Upper lobe of right lung (tissue), 1 donor: ENCODE measurements around the gene EHBP1L1. TPM values are rescaled to one million over a fixed set of nuclear protein-coding genes. Genes with fewer than 3 reads are reported as not detected.
"Not testable (repeated sequence)": the region's sequence is repeated elsewhere in the genome, so short reads cannot be mapped to it uniquely, and the experiment has no call there.

ENCODE experiments used
- ATAC-seq: fragments of 200-7000 bp; cut with Tn5 transposase; one replicate; pipeline ENCODE4 v1.9.1; 2020; ENCODE audit warnings: mild to moderate bottlenecking, moderate library complexity
- DNase-seq: peaks from one replicate; pipeline ENCODE4 v3.0.0-alpha.2; 2020
- H3K27ac ChIP-seq: fragments of 200-600 bp; one replicate; pipeline ENCODE4 v1.8.0; 2022
- H3K27me3 ChIP-seq: fragments of 200-600 bp; one replicate; pipeline ENCODE4 v1.8.0; 2022; ENCODE audit warnings: mild to moderate bottlenecking
- H3K36me3 ChIP-seq: fragments of 200-600 bp; one replicate; pipeline ENCODE4 v1.8.0; 2022
- H3K4me1 ChIP-seq: fragments of 200-600 bp; one replicate; pipeline ENCODE4 v1.8.0; 2022
- H3K4me3 ChIP-seq: fragments of 200-600 bp; one replicate; pipeline ENCODE4 v1.8.0; 2022; ENCODE audit warnings: mild to moderate bottlenecking
- H3K9me3 ChIP-seq: fragments of 200-600 bp; one replicate; pipeline ENCODE4 v1.8.0; 2022
- CTCF ChIP-seq: fragments of 200-600 bp; IDR thresholded peaks from one replicate; pipeline ENCODE4 v1.8.0; 2022; ENCODE audit warnings: antibody characterized with exemption
- intact Hi-C: fragments of 100-400 bp; cut with DNase I; formaldehyde crosslinking; loops from one replicate; pipeline ENCODE4 v1.11.0; 2022
- total RNA-seq: library from RNA; stranded (reverse); fragmentation: NEBNext Ultra II Directional; extraction: Animal tissue kit (Norgen Biotek cat#: 25700); gene quantifications from one replicate; pipeline ENCODE4 v1.2.1, GENCODE V29; 2021
- donor health status: DM: no; HTN: yes; CAD: no; lungs with severe emphysema.

Gene EHBP1L1
- total RNA-seq, 1 donor from 2014 or later: 88.3 TPM

DNA sequence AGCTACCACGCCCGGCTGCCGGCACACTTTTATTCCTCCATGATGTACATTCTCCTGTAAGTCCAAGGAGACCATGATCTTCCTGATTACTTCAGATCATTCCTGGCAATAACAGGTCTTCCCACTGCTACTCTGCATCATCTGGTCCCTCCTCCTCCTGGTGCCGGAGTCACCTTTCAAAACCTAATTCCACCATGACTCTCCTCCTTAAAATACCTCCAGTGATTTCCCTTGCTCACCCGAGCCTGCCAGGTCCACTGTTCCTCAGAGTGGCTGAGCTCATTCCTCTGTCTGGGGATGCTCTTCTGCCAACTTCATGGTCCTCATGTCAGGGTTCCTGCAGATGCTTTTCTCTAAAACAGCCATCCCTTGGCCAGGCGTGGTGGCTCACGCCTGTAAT lies 13.8 kb upstream of the EHBP1L1 start:
- Histone ChIP-seq H3K4me1 (peaks cover 42% of the 10 kb centered on the region), H3K27ac (no peak overlapping the region), H3K36me3 (no peaks in the 10 kb centered on the region), H3K9me3 (no peaks in the 10 kb centered on the region), H3K4me3 (no peak overlapping the region), H3K27me3 (no peaks in the 10 kb centered on the region)
- DNase-seq: no peak
- no peak for TF ChIP-seq CTCF
- intact Hi-C loops: no loop called here
- no peak for ATAC-seq

- Histone ChIP-seq H3K4me1 (peaks cover 40% of the 10 kb centered on the region), H3K36me3 (no peaks in the 10 kb centered on the region), H3K9me3 (no peaks in the 10 kb centered on the region), H3K27ac (no peak overlapping the region), H3K27me3 (no peaks in the 10 kb centered on the region), H3K4me3 (no peak overlapping the region)
- ATAC-seq (no peak), DNase-seq (no peak)
- TF ChIP-seq CTCF: no peak
- intact Hi-C loops: no loop called here
These were observed 13.1 kb upstream of the EHBP1L1 start for GRCh38 chr11:65562788-65563187.

- H3K27ac ChIP-seq: no peak overlapping the region
- ATAC-seq (no peak), DNase-seq (no peak)
- no peak overlapping the region for H3K4me3 ChIP-seq
- H3K36me3 ChIP-seq: no peaks in the 10 kb centered on the region
- H3K9me3 ChIP-seq: no peaks in the 10 kb centered on the region
- no peak for TF ChIP-seq CTCF
- peaks cover 46% of the 10 kb centered on the region for H3K4me1 ChIP-seq
- no peaks in the 10 kb centered on the region for H3K27me3 ChIP-seq
- intact Hi-C loops: no loop called here
These were observed 12.3 kb upstream of the EHBP1L1 start for GRCh38 chr11:65563601-65564000.

DNA sequence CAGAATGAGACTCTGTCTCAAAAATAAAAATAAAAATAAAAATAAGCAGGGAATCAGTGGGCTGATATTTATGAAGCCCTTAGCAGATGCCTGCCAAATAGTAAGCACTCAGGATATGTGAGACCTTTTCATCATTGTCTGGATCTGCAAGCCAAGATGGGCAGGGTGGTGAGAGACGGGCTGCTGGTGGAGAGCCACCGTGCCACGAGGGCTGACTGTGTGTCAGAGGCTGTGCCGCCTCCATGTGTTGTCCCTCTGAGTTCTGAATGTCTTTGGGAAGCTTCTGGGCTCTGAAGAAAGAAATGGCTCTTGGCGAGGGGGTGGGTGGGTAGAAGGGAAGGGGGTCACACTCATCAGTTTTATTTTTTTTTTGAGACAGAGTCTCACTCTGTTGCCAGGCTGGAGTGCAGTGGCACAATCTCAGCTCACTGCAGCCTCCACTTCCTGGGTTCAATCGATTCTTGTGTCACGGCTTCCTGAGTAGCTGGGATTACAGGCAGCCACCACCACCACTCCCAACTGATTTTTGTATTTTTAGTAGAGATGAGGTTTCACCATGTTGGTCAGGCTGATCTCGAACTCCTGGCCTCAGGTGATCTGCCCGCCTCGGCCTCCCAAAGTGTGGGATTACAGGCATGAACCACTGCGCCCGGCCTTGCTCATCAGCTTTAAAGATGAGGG lies 10.8 kb upstream of the EHBP1L1 start:
- ATAC-seq, H3K4me3 ChIP-seq, DNase-seq, H3K36me3 ChIP-seq, intact Hi-C loops, H3K27me3 ChIP-seq, H3K9me3 ChIP-seq: not testable (repeated sequence)
- Histone ChIP-seq H3K27ac (peak overlapping the region; percentile 61), H3K4me1 (peaks cover 38% of the 10 kb centered on the region)

- H3K27ac ChIP-seq: peak overlapping the region; percentile 61
- no peak for TF ChIP-seq CTCF
- no peak overlapping the region for H3K4me3 ChIP-seq
- DNase-seq: no peak
- ATAC-seq: no peak
- H3K36me3 ChIP-seq: no peaks in the 10 kb centered on the region
- peaks cover 31% of the 10 kb centered on the region for H3K4me1 ChIP-seq
- no peaks in the 10 kb centered on the region for H3K9me3 ChIP-seq
- no peaks in the 10 kb centered on the region for H3K27me3 ChIP-seq
- intact Hi-C loops: no loop called here
These were observed 10.0 kb upstream of the EHBP1L1 start for GRCh38 chr11:65565624-65566453.

GRCh38 chr11:65569164-65569972 lies 6.5 kb upstream of the EHBP1L1 start:
- Histone ChIP-seq H3K36me3 (no peaks in the 10 kb centered on the region), H3K27me3 (no peaks in the 10 kb centered on the region), H3K4me1 (peaks cover 51% of the 10 kb centered on the region), H3K9me3 (no peaks in the 10 kb centered on the region), H3K4me3 (peak overlapping the region; percentile 66), H3K27ac (peak overlapping the region; percentile 90)
- no peak for DNase-seq
- intact Hi-C loops: no loop called here
- ATAC-seq: peak; percentile 4
- TF ChIP-seq CTCF: no peak
